B cell (primary cell): ENCODE results near the gene OXCT1. TPM values are rescaled to one million over a fixed set of nuclear protein-coding genes. Genes with fewer than 3 reads are reported as not detected.

ENCODE experiments used
- ATAC-seq: fragments of 200-7000 bp; cut with Tn5 transposase; one replicate; pipeline ENCODE4 v1.10.0; 2021; ENCODE audit warnings: low read depth, mild to moderate bottlenecking, moderate number of reproducible peaks, moderate library complexity
- CTCF ChIA-PET: fragments of 350-600 bp; sonication (Branson Sonifier 250); formaldehyde crosslinking; loops from one replicate; lab custom pipeline; 2021; ENCODE audit warnings: antibody characterized with exemption, inconsistent platforms; lab: Charles Lee
- POLR2A ChIA-PET: fragments of 350-600 bp; sonication (Branson Sonifier 250); formaldehyde crosslinking; loops from one replicate; lab custom pipeline; 2021; ENCODE audit warnings: antibody characterized with exemption; lab: Charles Lee
- DNase-seq: peaks from one replicate; pipeline ENCODE4 v3.0.0; 2013
- H2AFZ ChIP-seq: 2 replicates; pipeline ENCODE4 v1.6.1; 2012; ENCODE audit warnings: mild to moderate bottlenecking, low read depth, low read length; ENCODE audit not compliant: insufficient read depth, poor library complexity, severe bottlenecking
- H3K27ac ChIP-seq, 2 donors: 1 replicate in 1 of 2; 2 replicates in 1 of 2; pipeline ENCODE4 v1.5.1; 2012 to 2013; ENCODE audit warnings: low read length in 2 of 2, mild to moderate bottlenecking in 2 of 2, moderate library complexity in 1 of 2
- H3K27me3 ChIP-seq, 4 experiments: fragments of 200-600 bp in 1 of 4; sonication (generic) in 1 of 4; replicated peaks in 1 of 4; 1 replicate in 2 of 4; 2 replicates in 2 of 4; pipeline versions ENCODE4 v1.6.1 to v1.7.0; 2013 to 2016; ENCODE audit warnings: low read length in 3 of 4, mild to moderate bottlenecking in 2 of 4, mixed read lengths in 1 of 4, moderate library complexity in 1 of 4; ENCODE audit not compliant: insufficient read depth in 4 of 4, control insufficient read depth in 3 of 4; ENCODE audit errors: control extremely low read depth in 1 of 4
- H3K36me3 ChIP-seq, 2 experiments: replicated peaks in 1 of 2; 1 replicate in 1 of 2; 2 replicates in 1 of 2; pipeline versions ENCODE4 v1.6.1 to v1.7.1; 2013; ENCODE audit warnings: low read length in 1 of 2; ENCODE audit not compliant: insufficient read depth in 2 of 2, control insufficient read depth in 1 of 2; ENCODE audit errors: control extremely low read depth in 1 of 2, extremely low read depth in 1 of 2
- H3K4me1 ChIP-seq, 2 donors: fragments of 200-600 bp in 1 of 2; sonication (generic) in 1 of 2; 1 replicate in 1 of 2; 2 replicates in 1 of 2; pipeline versions ENCODE4 v1.5.1 to v1.6.1; 2013 to 2017; ENCODE audit warnings: low read length in 2 of 2; ENCODE audit not compliant: control insufficient read depth in 2 of 2, insufficient read depth in 2 of 2
- H3K4me2 ChIP-seq: replicated peaks from 2 replicates; pipeline ENCODE3; 2012; ENCODE audit warnings: mild to moderate bottlenecking, low read depth, low read length; ENCODE audit not compliant: poor library complexity, severe bottlenecking
- H3K4me3 ChIP-seq, 5 experiments: fragments of 200-600 bp in 1 of 5; sonication (generic) in 1 of 5; 1 replicate in 3 of 5; 2 replicates in 2 of 5; pipeline versions ENCODE4 v1.5.1 to v1.7.0; 2011 to 2016; ENCODE audit warnings: low read length in 4 of 5, mild to moderate bottlenecking in 4 of 5, low read depth in 2 of 5, control low read depth in 1 of 5, moderate library complexity in 1 of 5; ENCODE audit not compliant: insufficient read depth in 1 of 5; ENCODE audit errors: control extremely low read depth in 1 of 5, extremely low read depth in 1 of 5
- H3K79me2 ChIP-seq: fragments of 200-600 bp; sonication (generic); one replicate; pipeline ENCODE4 v1.6.0; 2016; ENCODE audit warnings: low read length; ENCODE audit not compliant: control insufficient read depth, insufficient read depth
- H3K9ac ChIP-seq: fragments of 200-600 bp; sonication (generic); 2 replicates; pipeline ENCODE4 v1.6.1; 2017; ENCODE audit warnings: mild to moderate bottlenecking, low read length, moderate library complexity
- H3K9me3 ChIP-seq, 3 donors: one replicate each; pipeline versions ENCODE4 v1.6.1 to v1.7.1; 2013; ENCODE audit warnings: low read length in 2 of 3; ENCODE audit not compliant: control insufficient read depth in 2 of 3, insufficient read depth in 1 of 3; ENCODE audit errors: control extremely low read depth in 1 of 3
- H4K20me1 ChIP-seq: 2 replicates; pipeline ENCODE4 v1.6.0; 2012; ENCODE audit warnings: mild to moderate bottlenecking, low read length; ENCODE audit not compliant: insufficient read depth, control insufficient read depth, poor library complexity, severe bottlenecking
- H3K27ac Mint-ChIP-seq: one replicate; pipeline ENCODE4 v1.8.0; 2021; ENCODE audit warnings: mixed read lengths
- H3K27me3 Mint-ChIP-seq: one replicate; pipeline ENCODE4 v1.8.0; 2021; ENCODE audit warnings: mixed read lengths
- H3K4me1 Mint-ChIP-seq: one replicate; pipeline ENCODE4 v1.8.0; 2021; ENCODE audit warnings: mixed read lengths
- H3K4me3 Mint-ChIP-seq: one replicate; pipeline ENCODE4 v1.8.0; 2021; ENCODE audit warnings: mixed read lengths
- H3K9me3 Mint-ChIP-seq: one replicate; pipeline ENCODE4 v1.8.0; 2022; ENCODE audit warnings: mixed read lengths; ENCODE audit not compliant: insufficient read depth
- EZH2 ChIP-seq: IDR thresholded peaks from 2 replicates; pipeline ENCODE4 v1.6.1; 2012; ENCODE audit warnings: borderline replicate concordance, low read depth, mild to moderate bottlenecking, moderate library complexity, low read length; ENCODE audit not compliant: insufficient read depth, poor library complexity, severe bottlenecking
- WGBS: methylation state at CpG from one replicate; pipeline ENCODE4 v1.1.5; 2013; ENCODE audit warnings: missing lambda C conversion rate; ENCODE audit not compliant: insufficient coverage; 5-methylcytosine and 5-hydroxymethylcytosine counted together
- intact Hi-C: fragments of 100-400 bp; cut with micrococcal nuclease; formaldehyde crosslinking; loops from one replicate; pipeline ENCODE4 v1.10.0; 2022
- polyA plus RNA-seq: library from polyadenylated mRNA; depleted of rRNA; stranded (reverse); fragments of >200 nt; gene quantifications from 2 replicates; pipeline ENCODE4 v1.2.3, GENCODE V29; 2012
- total RNA-seq, 2 donors: library from RNA; stranded (reverse); fragments of 120-200 nt in 1 of 2; gene quantifications; 1 replicate in 1 of 2; 2 replicates in 1 of 2; pipeline versions ENCODE4 v1.2.3 to v1.2.4, GENCODE V29; 2013 to 2022
- TF ChIP-seq, protein P1 (sequence below): fragments of 200-600 bp; IDR thresholded peaks from one replicate; pipeline ENCODE4 v1.8.0; 2022; ENCODE audit warnings: antibody characterized with exemption, mild to moderate bottlenecking

Gene OXCT1
- total and polyA plus RNA-seq, 2 donors (not counting 1 experiment from before 2014, with no cell fraction given) = 11.0 to 35.6 TPM

DNA sequence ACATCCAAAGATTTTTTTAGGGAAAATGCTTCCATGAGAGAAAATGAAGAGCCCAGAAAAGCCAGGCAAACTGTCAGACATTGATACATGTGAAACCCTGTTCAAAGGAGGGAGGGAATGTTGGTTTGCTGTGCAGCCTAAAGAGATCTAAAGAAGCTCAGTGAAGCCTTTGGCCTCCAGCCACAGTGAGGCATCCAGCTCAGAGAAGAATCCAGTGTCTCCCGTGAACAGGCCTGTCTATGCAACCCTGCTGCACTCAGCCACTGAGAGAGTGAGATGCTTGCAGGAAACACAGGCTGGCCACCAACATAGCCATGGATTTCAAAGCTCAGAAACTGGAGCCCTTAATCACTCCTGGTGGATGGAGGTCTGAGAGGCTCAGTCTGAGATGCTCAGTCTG lies 188.4 kb downstream of the OXCT1 start:
- ATAC-seq (no peak), DNase-seq (no peak)
- Histone ChIP-seq H3K27ac (no peak overlapping the region), H3K4me2 (no peak overlapping the region), H2AFZ (no peak overlapping the region), H3K4me3 (no peak overlapping the region), H3K9ac (no peak overlapping the region), H3K9me3 (peaks cover 0 to 3% (median 0%) of the 10 kb centered on the region in 3 donors), H3K36me3 (no peaks in the 10 kb centered on the region), H4K20me1 (no peaks in the 10 kb centered on the region), H3K79me2 (no peaks in the 10 kb centered on the region), H3K4me1 (no peaks in the 10 kb centered on the region), H3K27me3 (no peaks in the 10 kb centered on the region)
- Mint-ChIP-seq H3K27me3 (no peaks in the 10 kb centered on the region), H3K4me1 (no peaks in the 10 kb centered on the region), H3K9me3 (no peaks in the 10 kb centered on the region), H3K27ac (no peak overlapping the region), H3K4me3 (no peak overlapping the region)
- TF ChIP-seq EZH2 = no peak
- TF ChIP-seq, protein P1, sequence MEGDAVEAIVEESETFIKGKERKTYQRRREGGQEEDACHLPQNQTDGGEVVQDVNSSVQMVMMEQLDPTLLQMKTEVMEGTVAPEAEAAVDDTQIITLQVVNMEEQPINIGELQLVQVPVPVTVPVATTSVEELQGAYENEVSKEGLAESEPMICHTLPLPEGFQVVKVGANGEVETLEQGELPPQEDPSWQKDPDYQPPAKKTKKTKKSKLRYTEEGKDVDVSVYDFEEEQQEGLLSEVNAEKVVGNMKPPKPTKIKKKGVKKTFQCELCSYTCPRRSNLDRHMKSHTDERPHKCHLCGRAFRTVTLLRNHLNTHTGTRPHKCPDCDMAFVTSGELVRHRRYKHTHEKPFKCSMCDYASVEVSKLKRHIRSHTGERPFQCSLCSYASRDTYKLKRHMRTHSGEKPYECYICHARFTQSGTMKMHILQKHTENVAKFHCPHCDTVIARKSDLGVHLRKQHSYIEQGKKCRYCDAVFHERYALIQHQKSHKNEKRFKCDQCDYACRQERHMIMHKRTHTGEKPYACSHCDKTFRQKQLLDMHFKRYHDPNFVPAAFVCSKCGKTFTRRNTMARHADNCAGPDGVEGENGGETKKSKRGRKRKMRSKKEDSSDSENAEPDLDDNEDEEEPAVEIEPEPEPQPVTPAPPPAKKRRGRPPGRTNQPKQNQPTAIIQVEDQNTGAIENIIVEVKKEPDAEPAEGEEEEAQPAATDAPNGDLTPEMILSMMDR = no peak
- ChIA-PET CTCF (no interaction called here), POLR2A (no interaction called here)
- intact Hi-C loops = no loop called here
- 93% methylated on average over 1 of the region's 1 CpG for WGBS

Other genes with a start within 250 kb of the OXCT1 start
- gene RIMOC1, start 33.9 kb upstream of the OXCT1 start, total RNA-seq = 32.1 and 33.1 TPM in 2 replicates
- 5.3 and 6.4 TPM in 2 replicates for gene RIMOC1, start 33.9 kb upstream of the OXCT1 start, polyA plus RNA-seq
- gene FBXO4, start 54.9 kb upstream of the OXCT1 start, total RNA-seq = 17.1 and 17.9 TPM in 2 replicates
- gene FBXO4, start 54.9 kb upstream of the OXCT1 start, polyA plus RNA-seq = 7.2 and 7.6 TPM in 2 replicates